A549 (cell line): ENCODE results near the gene COMT. TPM values are rescaled to one million over a fixed set of nuclear protein-coding genes. Genes with fewer than 3 reads are reported as not detected.

Source experiments
- ATAC-seq, 2 experiments: fragments of 200-7000 bp in 1 of 2; fragments of >200 bp in 1 of 2; cut with Nextera tagmentation in 1 of 2; cut with Tn5 transposase in 1 of 2; 3 replicates each; pipeline versions ENCODE4 v1.8.0 to v1.9.1; 2018 to 2020; ENCODE audit warnings: mild to moderate bottlenecking in 1 of 2, moderate library complexity in 1 of 2
- CTCF ChIA-PET: fragments of 300-600 bp; sonication (Branson Sonifier 250); formaldehyde crosslinking; extraction: SDS; loops from one replicate; lab custom pipeline; 2021; ENCODE audit warnings: antibody characterized with exemption, inconsistent platforms; lab: Yijun Ruan, JAX
- POLR2A ChIA-PET: fragments of 350-600 bp; formaldehyde crosslinking; extraction: SDS; loops from one replicate; lab custom pipeline; 2021; ENCODE audit warnings: antibody characterized with exemption, inconsistent platforms; lab: Yijun Ruan, JAX
- DNase-seq, 2 experiments: peaks; one replicate each; pipeline versions ENCODE4 v3.0.0 to v3.0.0-alpha.2; 2011 to 2016; ENCODE audit warnings: low read depth in 1 of 2, low spot score in 1 of 2
- FAIRE-seq: peaks from 2 replicates; lab custom pipeline; 2011; peaks lifted over from hg19 to GRCh38; lab: Jason Lieb, UNC
- H3K27ac ChIP-seq, 2 experiments: fragments of >200 bp; sonication (Bioruptor Twin); formaldehyde crosslinking; 3 replicates each; pipeline ENCODE4 v1.5.1; 2016 to 2017
- H3K4me1 ChIP-seq: fragments of >200 bp; sonication (Bioruptor Twin); formaldehyde crosslinking; 3 replicates; pipeline ENCODE4 v1.6.1; 2016
- H3K4me2 ChIP-seq: fragments of >200 bp; sonication (Bioruptor Twin); formaldehyde crosslinking; 3 replicates; pipeline ENCODE4 v1.6.1; 2016
- H3K4me3 ChIP-seq: fragments of >200 bp; sonication (Bioruptor Twin); formaldehyde crosslinking; 3 replicates; pipeline ENCODE4 v1.5.1; 2016
- H3K9me3 ChIP-seq: fragments of >200 bp; sonication (Bioruptor Twin); formaldehyde crosslinking; 3 replicates; pipeline ENCODE4 v1.6.1; 2016
- BHLHE40 ChIP-seq: IDR thresholded peaks from 2 replicates; pipeline ENCODE4 v1.6.1; 2012; ENCODE audit warnings: low read depth, low read length, inconsistent platforms
- CEBPB ChIP-seq, 2 experiments: fragments of >200 bp in 1 of 2; sonication (Bioruptor Twin) in 1 of 2; formaldehyde crosslinking in 1 of 2; IDR thresholded peaks; 2 replicates each; pipeline ENCODE4 v1.6.1; 2012 to 2016
- ESRRA ChIP-seq: fragments of 150-350 bp; IDR thresholded peaks from 2 replicates; pipeline ENCODE4 v1.6.1; 2014; ENCODE audit warnings: mild to moderate bottlenecking, low read length, borderline replicate concordance
- FOSL2 ChIP-seq, 2 experiments: fragments of 450-650 bp in 1 of 2; fragments of >200 bp in 1 of 2; sonication (Bioruptor Twin) in 1 of 2; formaldehyde crosslinking; IDR thresholded peaks; 2 replicates each; pipeline versions ENCODE4 v1.5.0 to v1.6.1; 2016 to 2020; ENCODE audit warnings: mild to moderate bottlenecking in 1 of 2, moderate library complexity in 1 of 2
- FOXS1 ChIP-seq: fragments of 250-450 bp; sonication (Bioruptor Pico); IDR thresholded peaks from 2 replicates; pipeline ENCODE4 v1.5.0; 2020; ENCODE audit warnings: mild to moderate bottlenecking, moderate library complexity
- HDAC2 ChIP-seq: fragments of 200-600 bp; sonication (generic); IDR thresholded peaks from 2 replicates; pipeline ENCODE4 v1.6.1; 2016
- HOXB13 ChIP-seq: fragments of 250-450 bp; sonication (Bioruptor Pico); IDR thresholded peaks from 2 replicates; pipeline ENCODE4 v1.5.0; 2020; ENCODE audit warnings: low read depth, mild to moderate bottlenecking, moderate library complexity
- JUN ChIP-seq, 2 experiments: fragments of >200 bp; sonication (Bioruptor Twin); formaldehyde crosslinking; IDR thresholded peaks; 2 replicates in 1 of 2; 3 replicates in 1 of 2; pipeline ENCODE4 v1.6.1; 2016 to 2017
- MAZ ChIP-seq: fragments of 150-350 bp; IDR thresholded peaks from 2 replicates; pipeline ENCODE4 v1.6.1; 2014; ENCODE audit warnings: antibody characterized with exemption, low read depth, low read length, borderline replicate concordance
- MYC ChIP-seq: IDR thresholded peaks from 2 replicates; pipeline ENCODE4 v1.6.1; 2012; ENCODE audit warnings: mild to moderate bottlenecking, inconsistent platforms, low read length, improper control_type of control experiment, borderline replicate concordance
- NFE2L2 ChIP-seq: fragments of 150-350 bp; conservative IDR thresholded peaks from 2 replicates; pipeline ENCODE4 v1.6.1; 2014; ENCODE audit warnings: low read length
- NPAS2 ChIP-seq: fragments of 250-450 bp; sonication (Bioruptor Pico); IDR thresholded peaks from 2 replicates; pipeline ENCODE4 v1.8.0; 2022; ENCODE audit warnings: mild to moderate bottlenecking, moderate library complexity, borderline replicate concordance
- POLR2A ChIP-seq: IDR thresholded peaks from 2 replicates; pipeline ENCODE4 v1.6.1; 2012; ENCODE audit warnings: mild to moderate bottlenecking, low read length
- RARB ChIP-seq: fragments of 250-450 bp; sonication (Bioruptor Pico); IDR thresholded peaks from 2 replicates; pipeline ENCODE4 v1.8.0; 2021; ENCODE audit warnings: mild to moderate bottlenecking, moderate library complexity
- RFX5 ChIP-seq: fragments of 450-650 bp; IDR thresholded peaks from 2 replicates; pipeline ENCODE4 v1.7.1; 2014; ENCODE audit warnings: antibody characterized with exemption, mild to moderate bottlenecking, moderate library complexity
- RNF2 ChIP-seq: fragments of 200-600 bp; sonication (generic); IDR thresholded peaks from 2 replicates; pipeline ENCODE4 v1.6.1; 2016; ENCODE audit warnings: low read depth, mild to moderate bottlenecking, antibody characterized with exemption, moderate library complexity, borderline replicate concordance
- SMC3 ChIP-seq: fragments of >200 bp; sonication (Bioruptor Twin); formaldehyde crosslinking; IDR thresholded peaks from 3 replicates; pipeline ENCODE4 v1.6.1; 2018; ENCODE audit warnings: inconsistent platforms
- SREBF2 ChIP-seq: fragments of 450-650 bp; IDR thresholded peaks from 2 replicates; pipeline ENCODE4 v1.6.1; 2014; ENCODE audit warnings: mild to moderate bottlenecking, moderate library complexity
- TFCP2L1 ChIP-seq: fragments of 250-450 bp; sonication (Bioruptor Pico); IDR thresholded peaks from 2 replicates; pipeline ENCODE4 v1.5.0; 2021; ENCODE audit warnings: mild to moderate bottlenecking
- TP53 ChIP-seq: fragments of 250-450 bp; sonication (Bioruptor Pico); IDR thresholded peaks from 2 replicates; pipeline ENCODE4 v1.5.0; 2021; ENCODE audit warnings: mild to moderate bottlenecking, moderate library complexity
- ZC3H11A ChIP-seq: fragments of 450-650 bp; IDR thresholded peaks from 2 replicates; pipeline ENCODE4 v1.6.1; 2014; ENCODE audit warnings: antibody characterized with exemption, mild to moderate bottlenecking
- ZFP36 ChIP-seq: fragments of 450-650 bp; IDR thresholded peaks from 2 replicates; pipeline ENCODE4 v1.6.1; 2014; ENCODE audit warnings: borderline replicate concordance; ENCODE audit not compliant: partially characterized antibody
- ZNF302 ChIP-seq: fragments of 250-450 bp; sonication (Bioruptor Pico); IDR thresholded peaks from 2 replicates; pipeline ENCODE4 v1.9.0; 2021; ENCODE audit warnings: inconsistent platforms, mild to moderate bottlenecking, moderate library complexity
- WGBS: methylation state at CpG from one replicate; pipeline ENCODE4 v1.1.6; 2017; ENCODE audit errors: missing lambda C conversion rate; 5-methylcytosine and 5-hydroxymethylcytosine counted together
- polyA plus RNA-seq, 4 experiments: library from polyadenylated mRNA; depleted of rRNA in 3 of 4; stranded (reverse); fragments of >200 nt; fragmentation: RNase III in 1 of 4; extraction: RNeasy Plus Mini Kit Qiagen cat#74134 plus additional on column Dnase treatment in 1 of 4; gene quantifications; 2 replicates in 3 of 4; 3 replicates in 1 of 4; pipeline ENCODE4 v1.2.3, GENCODE V29; 2011 to 2017
- TF ChIP-seq, protein P1 (sequence below): fragments of 250-450 bp; sonication (Bioruptor Pico); IDR thresholded peaks from 2 replicates; pipeline ENCODE4 v1.5.0; 2020; ENCODE audit warnings: low read depth, mild to moderate bottlenecking, moderate library complexity
- TF ChIP-seq, protein P2 (sequence below): IDR thresholded peaks from 2 replicates; pipeline ENCODE4 v1.6.1; 2012
- TF ChIP-seq, protein P3 (sequence below): fragments of >200 bp; sonication (Bioruptor Twin); formaldehyde crosslinking; IDR thresholded peaks from 2 replicates; pipeline ENCODE4 v1.6.1; 2016
- TF ChIP-seq, protein P4 (sequence below): fragments of 200-600 bp; sonication (generic); IDR thresholded peaks from 2 replicates; pipeline ENCODE4 v1.6.1; 2016; ENCODE audit warnings: antibody characterized with exemption, mild to moderate bottlenecking, moderate library complexity
- TF ChIP-seq, protein P5 (sequence below): fragments of 150-350 bp; IDR thresholded peaks from 2 replicates; pipeline ENCODE4 v1.6.1; 2014; ENCODE audit warnings: low read depth, mild to moderate bottlenecking, low read length

The COMT gene
- polyA plus RNA-seq, 2 of the 4 experiments (the other 2 are of a cell fraction), result 72.3 to 125 TPM

DNA sequence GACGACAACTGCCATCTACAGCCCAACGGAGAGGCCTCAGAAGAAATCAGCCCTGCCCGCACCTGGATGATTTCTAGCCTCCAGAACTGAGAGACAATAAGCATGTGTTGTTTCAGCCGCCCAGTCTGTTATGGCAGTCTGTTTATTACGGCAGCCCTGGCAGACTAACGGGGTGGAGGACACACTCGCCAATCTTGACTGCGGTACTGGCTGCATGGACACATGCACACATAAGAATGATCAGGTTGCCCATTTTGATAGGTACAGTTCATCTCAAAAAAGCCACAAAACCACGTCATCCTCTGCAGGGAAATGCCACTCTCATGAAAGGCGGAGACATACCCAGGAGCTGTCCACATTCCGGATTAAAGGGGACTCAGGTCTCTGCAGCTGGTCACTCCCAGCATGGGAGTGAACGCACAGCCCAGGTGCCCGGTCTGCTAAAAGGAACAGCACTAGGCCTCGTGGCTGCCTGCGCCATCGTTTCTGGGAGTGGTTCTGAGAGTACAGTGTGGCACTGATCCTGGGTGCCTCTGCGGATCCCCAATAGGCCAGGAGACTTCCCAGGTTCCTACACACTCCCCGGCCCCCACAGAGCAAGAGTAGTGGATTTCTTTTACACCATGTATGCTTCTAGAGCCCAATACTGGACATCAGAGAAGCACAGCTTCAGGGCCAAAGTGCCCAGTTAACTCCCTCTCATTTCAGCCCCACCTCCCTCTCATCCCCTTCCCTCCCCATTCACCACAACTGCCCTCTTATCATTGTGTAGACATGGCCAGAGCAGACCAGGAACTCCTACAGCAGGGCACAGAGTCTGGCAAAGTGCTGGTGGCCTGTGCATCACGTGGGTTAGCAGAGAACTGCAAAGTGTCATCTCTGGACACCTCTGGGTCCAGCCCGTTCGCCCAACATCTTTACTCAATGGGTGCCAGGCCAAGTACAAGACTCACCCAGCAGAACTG, 11.7 kb upstream of the COMT start:
- Histone ChIP-seq H3K4me2 (no peak overlapping the region), H3K4me3 (no peak overlapping the region), H3K4me1 (no peaks in the 10 kb centered on the region), H3K9me3 (no peaks in the 10 kb centered on the region), H3K27ac (no peak overlapping the region)
- ATAC-seq (no peak), DNase-seq (no peak), FAIRE-seq (no peak)
- TF ChIP-seq RARB (no peak), ZC3H11A (no peak), CEBPB (IDR thresholded peaks at IDR 0.05) (no peak), JUN (IDR thresholded peaks at IDR 0.05) (no peak), FOSL2 (IDR thresholded peaks at IDR 0.05) (no peak), FOSL2 (CRISPR knock-in tag; IDR thresholded peaks at IDR 0.05) (no peak), POLR2A (no peak), FOXS1 (CRISPR knock-in tag) (no peak), BHLHE40 (no peak), ZFP36 (no peak), TP53 (CRISPR knock-in tag) (no peak), ESRRA (no peak), MAZ (no peak), MYC (no peak), SREBF2 (no peak)
- TF ChIP-seq, protein P1, sequence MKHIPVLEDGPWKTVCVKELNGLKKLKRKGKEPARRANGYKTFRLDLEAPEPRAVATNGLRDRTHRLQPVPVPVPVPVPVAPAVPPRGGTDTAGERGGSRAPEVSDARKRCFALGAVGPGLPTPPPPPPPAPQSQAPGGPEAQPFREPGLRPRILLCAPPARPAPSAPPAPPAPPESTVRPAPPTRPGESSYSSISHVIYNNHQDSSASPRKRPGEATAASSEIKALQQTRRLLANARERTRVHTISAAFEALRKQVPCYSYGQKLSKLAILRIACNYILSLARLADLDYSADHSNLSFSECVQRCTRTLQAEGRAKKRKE, result no peak
- TF ChIP-seq, protein P2, sequence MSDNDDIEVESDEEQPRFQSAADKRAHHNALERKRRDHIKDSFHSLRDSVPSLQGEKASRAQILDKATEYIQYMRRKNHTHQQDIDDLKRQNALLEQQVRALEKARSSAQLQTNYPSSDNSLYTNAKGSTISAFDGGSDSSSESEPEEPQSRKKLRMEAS, result no peak
- TF ChIP-seq, protein P3, sequence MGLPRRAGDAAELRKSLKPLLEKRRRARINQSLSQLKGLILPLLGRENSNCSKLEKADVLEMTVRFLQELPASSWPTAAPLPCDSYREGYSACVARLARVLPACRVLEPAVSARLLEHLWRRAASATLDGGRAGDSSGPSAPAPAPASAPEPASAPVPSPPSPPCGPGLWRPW, result no peak
- WGBS, result 91% methylated on average over 20 of the region's 21 CpGs
- ChIA-PET CTCF (interaction anchor here (0.6 to 1.4 kb wide), 5 partner anchors 20 to 200 kb away, joined by 3 read pairs; no protein-coding TSS in a partner anchor), POLR2A (no interaction called here)

DNA sequence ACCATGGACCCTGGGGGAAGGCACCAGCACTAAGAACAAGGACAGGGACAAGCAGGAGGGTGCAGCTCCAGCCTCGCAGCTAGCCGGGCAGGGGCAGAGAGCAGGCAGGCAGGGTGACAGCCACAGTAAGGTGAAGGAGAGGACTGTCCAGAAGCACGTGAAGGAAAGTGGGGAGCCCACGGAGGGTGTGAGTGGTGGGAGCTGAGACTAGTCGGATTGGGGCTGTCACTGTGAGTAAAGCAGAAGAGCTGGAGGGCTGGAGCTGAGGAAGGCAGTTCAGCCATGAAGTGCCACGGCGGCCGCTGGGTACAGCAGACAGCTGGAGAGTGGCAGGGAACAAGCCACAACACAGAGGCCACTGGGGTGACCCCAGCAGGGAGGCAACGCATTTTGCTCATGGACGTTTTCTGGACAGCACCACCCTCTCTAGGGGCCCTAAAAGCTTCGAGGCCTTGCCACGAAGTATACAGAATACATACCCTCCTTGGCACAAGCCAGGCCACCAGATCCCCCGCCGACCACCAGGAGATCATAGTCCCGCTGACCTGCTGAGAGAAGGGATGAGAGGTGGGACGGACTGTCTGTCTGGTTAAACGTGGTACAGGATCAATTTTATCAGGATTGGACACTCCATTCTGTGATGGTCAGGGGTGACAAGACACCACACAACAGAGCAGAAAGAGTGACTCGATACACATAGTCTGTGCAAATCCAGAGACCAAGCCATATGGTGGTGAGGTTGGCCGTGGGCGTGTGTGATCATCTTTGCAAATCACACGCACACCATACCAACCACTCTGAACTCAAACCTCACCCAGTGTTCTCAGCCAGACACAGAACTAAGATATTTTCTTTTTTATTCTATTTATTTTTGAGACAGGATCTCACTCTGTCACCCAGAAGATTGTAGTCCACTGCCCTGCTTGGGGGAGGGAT, 10.8 kb upstream of the COMT start:
- FAIRE-seq, result no peak
- CTCF ChIA-PET, result interaction anchor here (0.6 to 1.4 kb wide), 4 partner anchors 21 to 201 kb away, joined by 3 read pairs; no protein-coding TSS in a partner anchor
- no peak for ATAC-seq
- TF ChIP-seq RFX5 (no peak), TFCP2L1 (CRISPR knock-in tag) (no peak), RNF2 (no peak), SMC3 (no peak), CEBPB (IDR thresholded peaks at IDR 0.05) (no peak), NFE2L2 (no peak), ZNF302 (CRISPR knock-in tag) (no peak), NPAS2 (CRISPR knock-in tag) (no peak), HDAC2 (no peak), HOXB13 (CRISPR knock-in tag) (no peak)
- TF ChIP-seq, protein P4, sequence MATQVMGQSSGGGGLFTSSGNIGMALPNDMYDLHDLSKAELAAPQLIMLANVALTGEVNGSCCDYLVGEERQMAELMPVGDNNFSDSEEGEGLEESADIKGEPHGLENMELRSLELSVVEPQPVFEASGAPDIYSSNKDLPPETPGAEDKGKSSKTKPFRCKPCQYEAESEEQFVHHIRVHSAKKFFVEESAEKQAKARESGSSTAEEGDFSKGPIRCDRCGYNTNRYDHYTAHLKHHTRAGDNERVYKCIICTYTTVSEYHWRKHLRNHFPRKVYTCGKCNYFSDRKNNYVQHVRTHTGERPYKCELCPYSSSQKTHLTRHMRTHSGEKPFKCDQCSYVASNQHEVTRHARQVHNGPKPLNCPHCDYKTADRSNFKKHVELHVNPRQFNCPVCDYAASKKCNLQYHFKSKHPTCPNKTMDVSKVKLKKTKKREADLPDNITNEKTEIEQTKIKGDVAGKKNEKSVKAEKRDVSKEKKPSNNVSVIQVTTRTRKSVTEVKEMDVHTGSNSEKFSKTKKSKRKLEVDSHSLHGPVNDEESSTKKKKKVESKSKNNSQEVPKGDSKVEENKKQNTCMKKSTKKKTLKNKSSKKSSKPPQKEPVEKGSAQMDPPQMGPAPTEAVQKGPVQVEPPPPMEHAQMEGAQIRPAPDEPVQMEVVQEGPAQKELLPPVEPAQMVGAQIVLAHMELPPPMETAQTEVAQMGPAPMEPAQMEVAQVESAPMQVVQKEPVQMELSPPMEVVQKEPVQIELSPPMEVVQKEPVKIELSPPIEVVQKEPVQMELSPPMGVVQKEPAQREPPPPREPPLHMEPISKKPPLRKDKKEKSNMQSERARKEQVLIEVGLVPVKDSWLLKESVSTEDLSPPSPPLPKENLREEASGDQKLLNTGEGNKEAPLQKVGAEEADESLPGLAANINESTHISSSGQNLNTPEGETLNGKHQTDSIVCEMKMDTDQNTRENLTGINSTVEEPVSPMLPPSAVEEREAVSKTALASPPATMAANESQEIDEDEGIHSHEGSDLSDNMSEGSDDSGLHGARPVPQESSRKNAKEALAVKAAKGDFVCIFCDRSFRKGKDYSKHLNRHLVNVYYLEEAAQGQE, result no peak
- TF ChIP-seq, protein P1, result no peak
- TF ChIP-seq, protein P3, result no peak
- TF ChIP-seq, protein P5, sequence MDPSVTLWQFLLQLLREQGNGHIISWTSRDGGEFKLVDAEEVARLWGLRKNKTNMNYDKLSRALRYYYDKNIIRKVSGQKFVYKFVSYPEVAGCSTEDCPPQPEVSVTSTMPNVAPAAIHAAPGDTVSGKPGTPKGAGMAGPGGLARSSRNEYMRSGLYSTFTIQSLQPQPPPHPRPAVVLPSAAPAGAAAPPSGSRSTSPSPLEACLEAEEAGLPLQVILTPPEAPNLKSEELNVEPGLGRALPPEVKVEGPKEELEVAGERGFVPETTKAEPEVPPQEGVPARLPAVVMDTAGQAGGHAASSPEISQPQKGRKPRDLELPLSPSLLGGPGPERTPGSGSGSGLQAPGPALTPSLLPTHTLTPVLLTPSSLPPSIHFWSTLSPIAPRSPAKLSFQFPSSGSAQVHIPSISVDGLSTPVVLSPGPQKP, result no peak

More for the DNA sequence above, 10.8 kb upstream of the COMT start:
- DNase-seq, result no peak
- Histone ChIP-seq H3K4me2 (no peak overlapping the region), H3K4me1 (no peaks in the 10 kb centered on the region), H3K27ac (no peak overlapping the region), H3K9me3 (no peaks in the 10 kb centered on the region), H3K4me3 (no peak overlapping the region)
- 87% methylated on average over 21 of the region's 21 CpGs for WGBS
- POLR2A ChIA-PET, result no interaction called here
